Smooth muscle cell (in vitro differentiated cells): ENCODE results near the gene TLE4. TPM values are rescaled to one million over a fixed set of nuclear protein-coding genes. Genes with fewer than 3 reads are reported as not detected.

Source experiments
- DNase-seq: peaks from one replicate; lab custom pipeline; 2025; ENCODE audit not compliant: unreplicated experiment; lab: John Stamatoyannopoulos, UW
- H2AFZ ChIP-seq: fragments of 200-600 bp; sonication (generic); 2 replicates; pipeline ENCODE4 v1.6.0; 2016; ENCODE audit warnings: antibody characterized with exemption, low read depth, mild to moderate bottlenecking
- H3F3A ChIP-seq: fragments of 200-600 bp; sonication (generic); 2 replicates; pipeline ENCODE4 v1.6.0; 2017; ENCODE audit warnings: antibody characterized with exemption, low read depth
- H3K27ac ChIP-seq: fragments of 200-600 bp; sonication (generic); 2 replicates; pipeline ENCODE4 v1.5.1; 2016; ENCODE audit warnings: low read depth, mild to moderate bottlenecking
- H3K27me3 ChIP-seq: fragments of 200-600 bp; sonication (generic); 2 replicates; pipeline ENCODE4 v1.6.1; 2016; ENCODE audit warnings: low read depth, mild to moderate bottlenecking
- H3K36me3 ChIP-seq: fragments of 200-600 bp; sonication (generic); 2 replicates; pipeline ENCODE4 v1.5.1; 2016; ENCODE audit warnings: low read depth
- H3K4me1 ChIP-seq: fragments of 200-600 bp; sonication (generic); 2 replicates; pipeline ENCODE4 v1.5.1; 2016; ENCODE audit warnings: low read depth
- H3K4me2 ChIP-seq: fragments of 200-600 bp; sonication (generic); 2 replicates; pipeline ENCODE4 v1.6.0; 2016; ENCODE audit warnings: mild to moderate bottlenecking
- H3K4me3 ChIP-seq: fragments of 200-600 bp; sonication (generic); 2 replicates; pipeline ENCODE4 v1.5.1; 2016; ENCODE audit warnings: mild to moderate bottlenecking
- H3K79me2 ChIP-seq: fragments of 200-600 bp; sonication (generic); 2 replicates; pipeline ENCODE4 v1.6.0; 2016; ENCODE audit warnings: low read depth, mild to moderate bottlenecking
- H3K9ac ChIP-seq: fragments of 200-600 bp; sonication (generic); 2 replicates; pipeline ENCODE4 v1.6.0; 2016; ENCODE audit warnings: low read depth
- H3K9me3 ChIP-seq: fragments of 200-600 bp; sonication (generic); replicated peaks from 2 replicates; pipeline ENCODE4 v1.5.1; 2016; ENCODE audit warnings: low read depth
- H4K20me1 ChIP-seq: fragments of 200-600 bp; sonication (generic); 2 replicates; pipeline ENCODE4 v1.6.0; 2016; ENCODE audit warnings: low read depth
- CTCF ChIP-seq: fragments of 200-600 bp; sonication (generic); IDR thresholded peaks from 2 replicates; pipeline ENCODE4 v1.5.1; 2017; ENCODE audit warnings: borderline replicate concordance, mild to moderate bottlenecking, antibody characterized with exemption; ENCODE audit not compliant: insufficient read depth, poor library complexity, severe bottlenecking
- WGBS: methylation state at CpG from one replicate; pipeline ENCODE4 v1.1.7; 2016; ENCODE audit warnings: low lambda C conversion rate; 5-methylcytosine and 5-hydroxymethylcytosine counted together
- polyA plus RNA-seq: library from polyadenylated mRNA; unstranded; fragments of >200 nt; fragmentation: Nextera tagmentation; extraction: Ambion mirVana; gene quantifications from 2 replicates; pipeline ENCODE4 v1.2.1, GENCODE V29; 2016
- total RNA-seq: library from RNA; depleted of rRNA; stranded (reverse); fragments of >200 nt; gene quantifications from 2 replicates; pipeline ENCODE4 v1.2.3, GENCODE V29; 2014

TLE4 gene
- total and polyA plus RNA-seq, 2 experiments from 2014 or later: 31.6 to 74.3 TPM

GRCh38 chr9:79766091-79766490 is 194.3 kb downstream of the TLE4 start:
- Histone ChIP-seq H3F3A (peaks cover 5% of the 10 kb centered on the region), H2AFZ (no peak overlapping the region), H4K20me1 (no peaks in the 10 kb centered on the region), H3K27me3 (no peaks in the 10 kb centered on the region), H3K4me3 (no peak overlapping the region), H3K4me1 (peaks cover 6% of the 10 kb centered on the region), H3K9me3 (no peaks in the 10 kb centered on the region), H3K27ac (no peak overlapping the region), H3K4me2 (no peak overlapping the region), H3K36me3 (no peaks in the 10 kb centered on the region), H3K79me2 (no peaks in the 10 kb centered on the region), H3K9ac (no peak overlapping the region)
- no peak for TF ChIP-seq CTCF
- WGBS: 86% methylated on average over 5 of the region's 5 CpGs
- DNase-seq: no peak

GRCh38 chr9:79768194-79768593 is 196.4 kb downstream of the TLE4 start:
- H3K27me3 ChIP-seq: no peaks in the 10 kb centered on the region
- no peaks in the 10 kb centered on the region for H3K9me3 ChIP-seq
- DNase-seq: no peak
- H3F3A ChIP-seq: peaks cover 5% of the 10 kb centered on the region
- no peak for TF ChIP-seq CTCF
- no peak overlapping the region for H2AFZ ChIP-seq
- peak overlapping the region; percentile 58 for H3K27ac ChIP-seq
- no peaks in the 10 kb centered on the region for H4K20me1 ChIP-seq
- WGBS: 22% methylated on average over 3 of the region's 3 CpGs
- H3K79me2 ChIP-seq: no peaks in the 10 kb centered on the region
- no peaks in the 10 kb centered on the region for H3K36me3 ChIP-seq
- H3K4me3 ChIP-seq: no peak overlapping the region
- peaks cover 6% of the 10 kb centered on the region for H3K4me1 ChIP-seq
- H3K4me2 ChIP-seq: peak overlapping the region; percentile 68
- H3K9ac ChIP-seq: no peak overlapping the region

GRCh38 chr9:79769476-79770275 is 197.9 kb downstream of the TLE4 start:
- Histone ChIP-seq H3K27me3 (no peaks in the 10 kb centered on the region), H4K20me1 (no peaks in the 10 kb centered on the region), H3K36me3 (no peaks in the 10 kb centered on the region), H3K4me1 (no peaks in the 10 kb centered on the region), H3K9me3 (no peaks in the 10 kb centered on the region), H3K4me2 (no peak overlapping the region), H3K9ac (no peak overlapping the region), H3K4me3 (no peak overlapping the region), H3F3A (peaks cover 5% of the 10 kb centered on the region), H3K27ac (no peak overlapping the region), H2AFZ (no peak overlapping the region), H3K79me2 (no peaks in the 10 kb centered on the region)
- TF ChIP-seq CTCF: no peak
- DNase-seq: no peak
- WGBS: 87% methylated on average over 4 of the region's 4 CpGs

- Histone ChIP-seq H3K27me3 (no peaks in the 10 kb centered on the region), H4K20me1 (no peaks in the 10 kb centered on the region), H3K4me1 (no peaks in the 10 kb centered on the region), H3K4me3 (no peak overlapping the region), H2AFZ (no peak overlapping the region), H3K4me2 (no peak overlapping the region), H3K9ac (no peak overlapping the region), H3K79me2 (no peaks in the 10 kb centered on the region), H3K36me3 (no peaks in the 10 kb centered on the region), H3K9me3 (no peaks in the 10 kb centered on the region), H3K27ac (no peak overlapping the region), H3F3A (no peaks in the 10 kb centered on the region)
- WGBS: 95% methylated on average over 1 of the region's 1 CpG
- no peak for TF ChIP-seq CTCF
- DNase-seq: no peak
Observed at GRCh38 chr9:79774356-79774755, 202.6 kb downstream of the TLE4 start.
